ENCODE results near the gene INAFM1.

INAFM1 gene

GRCh38 chr19:47229676-47230053 is 45.0 kb upstream of the INAFM1 start:
- no peak for TF ChIP-seq Cebpa-rat (IDR thresholded peaks at IDR 0.05)
- peaks cover 0 to 9% (median 8%) of the 10 kb centered on the region in 11 experiments; a peak in 10 of 22 replicates for H3K36me3 ChIP-seq
- peaks cover 29 to 68% (median 61%) of the 10 kb centered on the region in 10 experiments for H3K4me1 ChIP-seq
- H3K4me3 ChIP-seq, result peak overlapping the region; percentile 76 to 90 (median 83)
- H3K9ac ChIP-seq, result peak overlapping the region; percentile 87 to 99 (median 95)
- H3K4me2 ChIP-seq, result peak overlapping the region; percentile 87 to 99 (median 93)
- no peaks in the 10 kb centered on the region for H3K9me3 ChIP-seq (replicated peaks in 1 of 11)
- H3K27ac ChIP-seq, result peak overlapping the region; percentile 95 to 100 (median 96); a peak in 20 of 22 replicates
- H3K27me3 ChIP-seq, result peaks cover 0 to 20% (median 4%) of the 10 kb centered on the region in 11 experiments; a peak in 9 of 22 replicates
- H4K20me1 ChIP-seq, result peaks cover 0 to 24% (median 15%) of the 10 kb centered on the region in 11 experiments; a peak in 10 of 22 replicates

DNA sequence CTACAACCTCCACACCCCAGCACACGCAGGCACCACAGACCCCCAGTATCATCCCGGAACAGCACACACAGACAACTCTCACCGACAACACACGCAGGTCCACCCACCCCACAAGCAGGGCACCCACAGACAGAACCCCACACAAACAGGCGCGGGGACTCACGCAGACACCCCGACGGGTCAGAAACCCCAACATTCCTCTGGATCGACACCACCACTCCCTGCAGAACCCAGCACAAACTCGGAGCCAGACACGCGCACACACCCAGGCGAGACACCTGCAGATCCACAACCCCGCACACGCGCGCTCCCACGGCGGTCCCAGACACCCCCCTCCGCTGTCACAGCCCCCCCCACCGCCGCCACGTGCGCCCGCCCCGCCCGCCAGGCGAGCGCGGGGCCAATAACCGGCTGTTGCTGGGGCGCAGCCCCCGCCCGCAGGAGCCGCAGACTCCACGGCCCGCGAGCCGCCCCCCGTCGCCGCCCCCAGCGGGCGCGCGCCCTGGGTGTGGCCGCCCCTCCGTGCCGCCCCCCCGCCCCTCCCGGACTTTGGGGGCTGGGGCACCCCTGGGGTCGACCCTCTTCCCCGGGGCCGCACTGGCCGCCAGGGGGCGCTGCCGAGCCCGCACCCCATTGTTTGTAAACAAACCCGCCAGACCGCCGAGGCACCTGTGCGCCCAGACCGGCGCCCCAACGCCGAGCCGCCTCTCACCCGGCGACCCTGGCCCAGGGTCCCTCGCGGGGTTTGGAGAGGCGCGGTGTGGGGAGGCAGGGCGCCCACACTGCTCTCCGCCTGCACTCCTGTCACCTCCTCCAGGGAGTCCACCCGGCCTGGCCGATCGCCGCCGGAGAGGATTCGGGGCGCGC is 44.4 kb upstream of the INAFM1 start:
- Histone ChIP-seq H3K9ac (peak overlapping the region; percentile 87 to 99 (median 95)), H3K9me3 (replicated peaks in 1 of 11) (no peaks in the 10 kb centered on the region), H3K27me3 (peaks cover 0 to 20% (median 4%) of the 10 kb centered on the region in 11 experiments; a peak in 9 of 22 replicates), H3K4me2 (peak overlapping the region; percentile 87 to 99 (median 93)), H3K36me3 (peaks cover 0 to 3% (median 1%) of the 10 kb centered on the region in 11 experiments; a peak in 8 of 22 replicates), H4K20me1 (peaks cover 0 to 24% (median 15%) of the 10 kb centered on the region in 11 experiments; a peak in 10 of 22 replicates), H3K27ac (peak overlapping the region; percentile 95 to 100 (median 96); a peak in 21 of 22 replicates), H3K4me3 (peak overlapping the region; percentile 76 to 90 (median 83)), H3K4me1 (peaks cover 23 to 63% (median 55%) of the 10 kb centered on the region in 10 experiments)
- TF ChIP-seq Cebpa-rat (IDR thresholded peaks at IDR 0.05), result no peak

GRCh38 chr19:47230921-47231214 is 43.8 kb upstream of the INAFM1 start, which contains the start of gene BBC3:
Gene BBC3, minus strand, starts transcription at chr19:47231199. Its CDS starts 2,768 bp downstream, at chr19:47228431.
- Histone ChIP-seq H3K27ac (peak within 1 kb of the TSS; percentile 95 to 100 (median 96); a peak in 21 of 22 replicates), H3K4me1 (peaks cover 18 to 57% (median 50%) of the 10 kb centered on the region in 10 experiments), H3K4me3 (peak within 1 kb of the TSS; percentile 76 to 90 (median 83)), H3K36me3 (no peaks in the 10 kb centered on the region), H3K4me2 (peak within 1 kb of the TSS; percentile 89 to 99 (median 94)), H3K27me3 (peaks cover 0 to 20% (median 4%) of the 10 kb centered on the region in 11 experiments; a peak in 9 of 22 replicates), H3K9ac (peak within 1 kb of the TSS; percentile 87 to 99 (median 95)), H4K20me1 (peaks cover 0 to 24% (median 15%) of the 10 kb centered on the region in 11 experiments; a peak in 10 of 22 replicates), H3K9me3 (replicated peaks in 1 of 11) (no peaks in the 10 kb centered on the region)
- no peak for TF ChIP-seq Cebpa-rat (IDR thresholded peaks at IDR 0.05)

DNA sequence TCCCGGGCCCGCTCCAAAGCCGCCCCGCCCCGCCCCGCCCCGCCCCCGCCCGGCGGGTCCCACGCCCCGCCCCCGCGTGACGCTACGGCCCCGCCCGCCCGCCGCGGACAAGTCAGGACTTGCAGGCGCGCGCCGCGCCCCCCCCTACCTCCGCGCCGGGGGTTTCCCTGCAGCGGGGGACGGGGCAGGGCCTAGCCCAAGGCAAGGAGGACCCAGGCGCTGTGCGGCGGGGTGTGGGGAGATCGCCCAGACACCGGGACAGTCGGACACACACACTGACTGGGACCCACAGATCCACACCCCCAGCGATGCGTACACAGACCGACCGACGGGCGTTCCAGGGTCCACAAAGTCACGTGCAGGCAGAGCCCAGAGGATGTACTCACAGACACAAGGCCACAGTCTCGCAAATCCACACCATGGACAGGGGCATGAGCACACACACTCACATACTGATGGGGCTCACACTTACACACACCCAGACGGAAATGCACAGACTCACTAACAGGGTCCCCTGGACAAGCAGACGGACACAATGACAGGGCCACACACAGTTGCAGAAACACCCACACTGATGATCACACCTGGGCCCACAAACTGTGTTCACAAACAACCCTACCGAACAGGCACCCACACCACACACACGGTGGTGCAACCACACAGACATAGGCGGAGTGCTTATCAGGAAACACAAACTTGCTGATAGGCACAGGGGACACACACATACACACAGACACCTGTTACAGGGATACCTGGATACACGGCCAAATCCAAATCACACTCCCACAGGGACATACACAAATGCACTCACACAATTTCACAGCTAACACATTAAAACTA is 43.2 kb upstream of the INAFM1 start:
- no peaks in the 10 kb centered on the region for H3K36me3 ChIP-seq
- H3K27ac ChIP-seq, result peak overlapping the region in 10 of 11 experiments; percentile 82 to 100 (median 96); a peak in 21 of 22 replicates
- TF ChIP-seq Cebpa-rat (IDR thresholded peaks at IDR 0.05), result no peak
- no peaks in the 10 kb centered on the region for H3K9me3 ChIP-seq (replicated peaks in 1 of 11)
- peak overlapping the region; percentile 87 to 99 (median 95) for H3K9ac ChIP-seq
- peaks cover 0 to 20% (median 4%) of the 10 kb centered on the region in 11 experiments; a peak in 9 of 22 replicates for H3K27me3 ChIP-seq
- peak overlapping the region; percentile 76 to 90 (median 83) for H3K4me3 ChIP-seq
- H4K20me1 ChIP-seq, result peaks cover 0 to 24% (median 15%) of the 10 kb centered on the region in 11 experiments; a peak in 10 of 22 replicates
- H3K4me1 ChIP-seq, result peaks cover 18 to 56% (median 51%) of the 10 kb centered on the region in 10 experiments
- H3K4me2 ChIP-seq, result peak overlapping the region; percentile 81 to 99 (median 94)

DNA sequence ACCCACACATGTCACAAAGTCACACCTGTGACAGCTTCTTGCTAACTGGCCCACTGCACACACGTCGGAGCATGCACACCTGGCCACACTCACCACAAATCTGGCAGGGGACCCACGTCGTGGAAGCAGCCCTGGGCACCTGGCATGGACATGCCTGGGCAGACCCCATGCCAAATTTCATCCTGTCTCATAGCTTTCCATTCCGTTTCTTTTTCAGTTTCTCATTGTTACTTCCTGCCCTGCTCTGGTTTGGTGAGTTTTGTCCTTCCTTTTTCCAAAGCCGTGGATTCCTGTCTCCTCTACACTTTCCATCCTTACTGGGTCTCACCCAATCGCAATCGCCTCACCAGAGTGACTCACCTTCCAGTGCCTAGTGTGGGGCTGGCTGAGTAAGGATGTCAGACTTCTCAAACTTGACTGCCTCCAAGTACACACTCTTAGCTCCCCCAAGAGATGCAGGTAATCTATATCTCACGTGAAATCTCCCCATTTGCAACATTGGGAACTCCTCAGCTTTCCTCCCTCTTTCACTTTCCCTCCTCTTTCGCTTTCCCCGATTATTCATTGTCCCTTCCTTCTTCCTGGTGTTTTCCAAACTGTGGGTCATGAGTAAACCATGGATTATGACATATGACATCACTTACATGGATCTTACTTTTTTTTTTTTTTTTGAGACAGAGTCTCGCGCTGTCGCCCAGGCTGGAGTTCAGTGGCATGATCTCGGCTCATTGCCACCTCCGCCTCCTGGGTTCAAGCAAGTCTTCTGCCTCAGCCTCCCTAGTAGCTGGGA is 42.1 kb upstream of the INAFM1 start:
- no peaks in the 10 kb centered on the region for H3K36me3 ChIP-seq
- TF ChIP-seq Cebpa-rat (IDR thresholded peaks at IDR 0.05), result no peak
- H3K4me2 ChIP-seq, result peak overlapping the region; percentile 81 to 99 (median 94)
- peaks cover 18 to 54% (median 49%) of the 10 kb centered on the region in 10 experiments for H3K4me1 ChIP-seq
- peak overlapping the region in 8 of 10 experiments; percentile 10 to 90 (median 83); a peak in 12 of 20 replicates for H3K4me3 ChIP-seq
- H3K9ac ChIP-seq, result peak overlapping the region; percentile 2 to 96 (median 79); a peak in 17 of 22 replicates
- H3K27ac ChIP-seq, result peak overlapping the region in 10 of 11 experiments; percentile 3 to 100 (median 80); a peak in 17 of 22 replicates
- H3K27me3 ChIP-seq, result peaks cover 0 to 20% (median 4%) of the 10 kb centered on the region in 11 experiments; a peak in 9 of 22 replicates
- peaks cover 0 to 24% (median 15%) of the 10 kb centered on the region in 11 experiments; a peak in 10 of 22 replicates for H4K20me1 ChIP-seq
- H3K9me3 ChIP-seq (replicated peaks in 1 of 11), result no peaks in the 10 kb centered on the region

DNA sequence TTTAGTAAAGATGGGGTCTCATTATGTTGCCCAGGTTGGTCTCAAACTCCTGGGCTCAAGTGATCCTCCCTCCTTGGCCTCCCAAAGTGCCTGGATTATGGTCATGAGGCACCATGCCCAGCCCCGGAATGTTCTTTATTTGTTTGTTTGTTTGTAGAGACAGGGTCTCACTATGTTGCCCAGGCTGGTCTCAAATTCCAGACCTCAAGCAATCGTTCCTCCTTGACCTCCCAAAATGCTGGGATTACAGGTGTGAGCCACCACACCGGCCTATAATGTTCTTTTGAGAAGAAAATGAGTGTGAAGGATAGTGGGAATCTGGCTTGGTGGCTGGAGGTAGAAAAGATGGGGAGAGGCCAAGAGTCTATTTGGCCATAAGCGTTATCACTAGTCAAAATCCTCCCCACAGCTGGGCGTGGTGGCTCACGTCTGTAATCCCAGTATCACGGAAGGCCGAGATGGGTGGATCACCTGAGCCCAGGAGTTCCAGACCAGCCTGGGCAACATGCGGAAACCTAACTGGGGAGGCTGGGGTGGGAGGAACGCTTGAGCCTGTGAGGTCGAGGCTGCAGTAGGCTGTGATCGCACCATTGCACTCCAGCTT is 38.5 kb upstream of the INAFM1 start:
- Histone ChIP-seq H3K4me1 (peaks cover 34 to 55% (median 46%) of the 10 kb centered on the region in 10 experiments), H3K4me3 (no peak overlapping the region), H3K36me3 (no peaks in the 10 kb centered on the region), H3K9ac (no peak overlapping the region), H4K20me1 (peaks cover 0 to 13% (median 6%) of the 10 kb centered on the region in 11 experiments; a peak in 7 of 22 replicates), H3K4me2 (peak overlapping the region in 4 of 11 experiments; percentile 19 to 34 (median 24); a peak in 6 of 22 replicates), H3K27ac (no peak overlapping the region), H3K9me3 (replicated peaks in 1 of 11) (no peaks in the 10 kb centered on the region), H3K27me3 (peaks cover 17 to 30% (median 27%) of the 10 kb centered on the region in 11 experiments)
- no peak for TF ChIP-seq Cebpa-rat (IDR thresholded peaks at IDR 0.05)

DNA sequence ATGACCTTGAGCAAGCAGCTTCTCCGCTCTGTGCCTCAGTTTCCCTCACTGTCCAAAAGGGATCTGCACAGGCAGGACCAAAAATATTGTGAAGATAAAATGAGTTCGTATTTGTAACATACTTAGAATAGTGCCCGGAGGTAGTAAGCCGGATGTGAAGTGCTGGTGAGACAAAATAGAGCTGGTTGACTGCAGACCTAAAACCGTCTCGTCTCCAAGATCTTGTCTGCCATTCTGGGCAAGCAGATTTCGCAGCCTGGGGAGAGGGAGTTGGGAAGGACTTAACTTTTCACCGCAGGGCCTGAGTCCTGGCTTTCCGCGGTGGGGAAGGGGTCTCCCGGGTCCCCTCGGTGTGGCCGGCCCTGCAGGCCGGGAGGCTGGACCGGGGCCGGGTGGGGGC is 35.5 kb upstream of the INAFM1 start:
- H3K27me3 ChIP-seq, result peaks cover 30 to 54% (median 51%) of the 10 kb centered on the region in 11 experiments
- H4K20me1 ChIP-seq, result peaks cover 0 to 13% (median 6%) of the 10 kb centered on the region in 11 experiments; a peak in 7 of 22 replicates
- no peaks in the 10 kb centered on the region for H3K36me3 ChIP-seq
- H3K27ac ChIP-seq, result no peak overlapping the region
- H3K9me3 ChIP-seq (replicated peaks in 1 of 11), result no peaks in the 10 kb centered on the region
- H3K4me1 ChIP-seq, result peaks cover 37 to 61% (median 48%) of the 10 kb centered on the region in 10 experiments
- H3K9ac ChIP-seq, result no peak overlapping the region
- peak overlapping the region in 1 of 10 experiments; percentile 61; a peak in 2 of 20 replicates for H3K4me3 ChIP-seq
- no peak for TF ChIP-seq Cebpa-rat (IDR thresholded peaks at IDR 0.05)
- H3K4me2 ChIP-seq, result peak overlapping the region; percentile 64 to 86 (median 75); a peak in 17 of 22 replicates
